HG02938 (cell line): Measurements from ENCODE around the gene NELL1.
"Not testable (repeated sequence)": the region's sequence is repeated elsewhere in the genome, so short reads cannot be mapped to it uniquely, and the experiment has no call there.

ENCODE experiments used
- ATAC-seq: cut with Tn5 transposase; IDR thresholded peaks from one replicate; pipeline ENCODE4 v1.9.1; 2021; ENCODE audit warnings: mild to moderate bottlenecking, moderate library complexity; ENCODE audit not compliant: unreplicated experiment

The NELL1 gene

DNA sequence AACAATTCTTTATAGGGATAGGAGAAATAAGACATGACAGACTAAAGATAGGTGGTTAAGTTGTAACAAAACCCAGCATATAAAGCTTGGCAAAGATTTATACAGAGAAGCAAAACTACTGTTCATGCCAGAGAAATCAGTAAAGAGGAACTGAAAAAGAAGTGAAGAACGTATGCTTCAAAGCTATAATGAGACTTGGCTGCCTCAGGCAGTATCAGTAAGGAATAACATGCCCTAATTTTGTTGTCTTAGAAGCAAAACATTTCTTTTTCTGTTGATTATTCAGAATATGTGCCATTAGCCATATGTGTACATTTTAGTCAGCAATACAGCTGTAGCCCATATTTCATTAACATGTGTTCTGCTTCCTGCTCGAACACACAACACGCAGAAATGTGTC, 403.2 kb downstream of the NELL1 start:
- ATAC-seq: no peak

DNA sequence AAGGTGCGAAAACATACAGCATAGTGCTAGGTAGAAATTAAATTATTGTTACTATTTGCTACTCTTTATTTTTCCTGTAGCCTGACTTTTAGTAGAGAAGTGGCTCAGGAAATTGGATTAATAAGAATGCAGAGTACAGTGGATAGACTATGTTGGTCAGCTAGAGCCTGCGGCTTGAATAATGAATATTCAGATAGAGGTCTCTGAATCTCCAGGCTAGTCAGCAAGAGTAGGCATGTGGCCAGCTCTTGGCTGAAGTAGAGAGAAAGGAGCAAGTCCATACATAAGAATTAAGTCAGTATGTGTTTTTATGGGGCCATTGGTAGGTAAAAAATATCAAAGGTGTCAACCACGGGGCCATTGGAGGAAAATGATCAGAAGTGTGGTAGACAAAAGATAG, 413.5 kb downstream of the NELL1 start:
- no peak for ATAC-seq

DNA sequence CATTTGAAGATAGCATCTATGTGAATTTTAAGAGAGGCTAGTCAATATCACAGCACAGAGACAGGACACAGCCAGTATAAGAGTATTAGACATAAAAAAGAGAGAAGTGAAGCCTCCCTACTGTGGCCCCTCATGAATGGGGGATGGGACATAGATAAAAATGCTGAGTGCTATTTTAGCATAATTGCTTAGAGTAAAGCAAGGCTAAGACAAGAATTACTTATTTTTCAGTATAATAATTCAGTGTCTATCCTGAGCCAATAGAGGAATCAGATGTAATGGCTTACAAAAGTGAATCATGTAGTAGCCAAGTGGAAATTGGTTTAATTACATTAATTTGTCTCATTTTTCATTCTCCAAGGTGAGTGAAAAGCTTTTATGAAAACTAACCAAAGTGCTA, 419.5 kb downstream of the NELL1 start:
- ATAC-seq: no peak

DNA sequence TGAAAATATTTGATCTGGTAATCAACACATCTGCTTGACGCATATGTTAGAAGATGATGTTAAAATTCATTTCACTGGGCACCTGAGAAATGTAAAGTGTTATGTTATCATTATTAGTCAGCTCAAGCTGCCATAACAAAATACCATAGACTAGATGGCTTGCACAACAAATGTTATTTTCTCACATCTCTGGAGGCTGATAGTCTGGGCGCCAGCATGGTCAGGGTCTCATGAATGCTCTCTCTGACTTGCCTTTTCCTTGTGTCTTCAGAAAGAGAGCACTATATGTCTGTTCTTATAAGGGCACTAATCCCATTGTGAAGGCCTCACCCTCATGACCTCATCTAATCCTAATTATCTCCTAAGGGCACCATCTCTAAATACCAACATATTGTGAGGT, 435.3 kb downstream of the NELL1 start:
- ATAC-seq: no peak

DNA sequence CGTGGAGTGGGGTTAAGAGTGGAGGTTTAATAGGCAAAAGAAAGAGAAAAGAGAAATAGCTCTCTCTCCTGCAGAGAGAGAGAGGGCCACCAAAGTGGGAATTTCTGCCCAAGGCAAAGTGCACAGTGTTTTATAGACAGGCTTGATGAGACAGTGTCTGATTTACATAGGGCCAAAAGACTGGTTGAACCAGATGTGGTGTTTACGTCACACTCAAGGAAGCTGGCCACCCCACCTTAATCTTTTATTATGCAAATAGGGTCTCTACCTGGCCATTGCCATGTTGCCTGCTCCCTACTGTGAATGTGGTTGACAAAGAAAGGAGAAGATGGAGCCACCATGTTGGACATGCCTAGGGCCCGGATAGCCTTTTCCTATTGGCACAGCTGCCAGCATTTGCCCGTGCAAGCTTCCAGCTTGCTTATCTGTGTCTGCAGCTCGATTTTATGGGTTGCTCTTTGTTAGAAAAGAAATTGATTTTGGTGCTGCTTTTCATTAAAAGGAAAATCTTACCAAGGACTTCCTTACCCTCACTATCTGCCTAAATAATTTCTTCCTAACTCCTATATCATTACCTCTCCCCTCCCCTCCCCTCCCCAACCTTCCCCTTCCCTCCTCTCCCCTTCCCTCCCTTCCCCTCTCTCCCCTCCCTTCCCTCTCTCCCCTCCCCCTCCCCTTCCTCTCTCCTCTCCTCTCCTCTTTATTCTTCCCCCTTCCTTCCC, 436.0 kb downstream of the NELL1 start:
- no peak for ATAC-seq

DNA sequence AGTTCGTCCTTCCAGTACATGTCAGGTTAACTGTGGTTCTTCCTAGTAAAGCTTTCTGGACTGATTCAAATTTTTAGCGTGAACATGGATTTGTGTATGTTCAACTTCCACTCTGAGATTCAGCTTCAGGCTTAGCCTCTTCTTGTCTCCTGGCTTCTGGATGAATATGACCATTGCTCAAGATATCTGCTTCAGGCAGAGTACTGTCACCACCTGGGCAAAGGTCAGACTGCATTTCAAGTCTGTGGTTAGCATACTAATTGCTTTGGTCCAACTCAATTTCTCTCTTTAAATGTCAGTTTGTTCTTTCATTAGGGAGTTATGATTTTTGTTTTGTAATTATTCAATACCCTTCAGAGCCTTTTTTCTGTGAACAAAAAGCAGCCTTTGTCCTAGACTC, 440.0 kb downstream of the NELL1 start:
- ATAC-seq: no peak

DNA sequence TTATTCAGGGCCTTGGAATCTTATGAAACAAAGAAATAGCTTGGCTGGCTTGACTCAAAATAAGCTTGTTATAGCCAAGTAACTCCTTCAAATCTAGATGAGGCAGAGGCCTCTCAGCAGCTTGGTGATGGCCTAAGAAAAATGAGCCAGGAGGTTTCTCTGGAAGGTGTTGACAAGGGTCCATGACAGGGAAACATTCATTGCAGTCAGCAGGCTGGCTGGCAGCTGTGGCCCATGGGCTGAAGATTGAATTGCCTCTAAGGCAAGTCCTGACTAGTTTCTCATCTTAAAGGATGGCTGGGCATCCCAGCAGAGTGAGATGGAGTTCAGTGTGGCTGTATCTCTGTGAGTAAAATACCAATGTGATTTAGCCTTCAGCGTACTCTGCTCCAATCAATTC, 441.0 kb downstream of the NELL1 start:
- no peak for ATAC-seq

DNA sequence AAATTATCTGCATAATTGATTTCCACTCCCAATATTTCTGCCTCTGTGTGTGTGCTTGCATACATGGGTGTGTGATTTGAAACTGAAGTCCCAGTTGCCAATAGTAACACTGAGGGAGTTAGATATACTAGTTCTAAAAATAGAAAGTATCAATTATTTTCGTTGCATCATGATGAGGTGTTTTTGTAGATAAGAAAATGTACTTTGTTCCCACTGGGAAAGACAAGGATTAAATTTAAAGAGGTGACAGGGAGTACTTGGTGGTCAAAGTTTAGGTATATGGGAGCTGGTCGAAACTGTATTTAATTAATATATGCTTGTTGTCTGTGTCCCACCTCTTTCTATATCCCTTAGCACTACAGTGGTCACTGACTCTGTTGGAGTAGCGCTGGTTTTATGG, 444.5 kb downstream of the NELL1 start:
- ATAC-seq: no peak

DNA sequence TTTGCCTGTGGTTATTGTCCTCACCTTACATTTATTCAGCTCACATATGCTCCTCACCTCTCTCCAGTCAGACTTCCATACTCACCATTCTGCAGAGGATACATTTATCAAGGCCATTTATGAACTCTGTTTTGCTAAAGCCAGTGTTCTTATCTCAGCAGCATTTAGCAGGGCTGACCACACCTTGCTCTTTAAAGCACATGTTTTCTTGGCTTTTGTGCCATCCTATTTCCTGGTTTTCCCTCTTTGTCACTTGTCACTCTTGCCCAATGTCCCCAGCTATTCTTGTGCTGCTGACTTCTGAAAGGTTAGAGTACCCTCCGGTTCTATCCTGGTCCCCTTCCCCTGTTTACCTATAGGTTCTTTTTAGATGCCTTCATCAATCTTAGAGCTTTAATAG, 446.6 kb downstream of the NELL1 start:
- no peak for ATAC-seq

DNA sequence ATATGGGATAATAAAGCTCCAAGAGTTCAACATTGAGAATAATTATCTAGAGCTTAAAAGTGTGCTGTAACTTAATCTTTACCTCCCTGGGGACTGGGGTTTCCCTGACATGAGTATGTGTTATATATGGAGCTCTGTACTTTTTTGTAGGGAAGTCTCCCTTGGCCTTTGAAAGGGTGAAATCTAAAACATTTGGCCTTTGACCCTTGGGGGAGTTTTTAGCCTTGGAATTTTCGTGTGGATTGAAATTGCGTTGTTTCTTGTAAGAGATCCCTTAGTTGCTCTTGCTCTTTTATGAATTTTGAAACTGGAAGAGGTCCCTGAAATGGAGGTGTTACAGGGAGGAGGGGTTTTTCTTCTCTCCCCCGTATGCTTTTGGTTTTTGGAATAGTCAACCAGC, 450.0 kb downstream of the NELL1 start:
- ATAC-seq: no peak

DNA sequence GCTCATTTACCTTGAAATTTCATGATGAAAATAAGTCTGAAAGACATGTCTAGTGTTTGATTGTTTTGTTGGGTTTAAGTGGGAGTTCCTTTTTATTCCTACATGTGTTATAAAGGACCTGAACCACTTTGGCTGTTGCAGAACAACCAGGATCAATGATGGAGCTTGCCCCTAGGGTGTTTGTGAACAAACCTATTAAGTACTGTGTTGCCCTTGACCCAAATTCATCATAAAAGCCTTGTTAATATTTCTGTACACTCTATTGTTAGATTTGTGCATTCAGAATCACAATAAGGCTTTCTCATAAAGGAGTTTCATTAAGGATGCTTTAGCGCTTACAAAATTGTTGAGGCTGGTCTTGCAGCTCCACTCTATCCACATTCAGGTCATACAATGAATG, 452.6 kb downstream of the NELL1 start:
- ATAC-seq: no peak

DNA sequence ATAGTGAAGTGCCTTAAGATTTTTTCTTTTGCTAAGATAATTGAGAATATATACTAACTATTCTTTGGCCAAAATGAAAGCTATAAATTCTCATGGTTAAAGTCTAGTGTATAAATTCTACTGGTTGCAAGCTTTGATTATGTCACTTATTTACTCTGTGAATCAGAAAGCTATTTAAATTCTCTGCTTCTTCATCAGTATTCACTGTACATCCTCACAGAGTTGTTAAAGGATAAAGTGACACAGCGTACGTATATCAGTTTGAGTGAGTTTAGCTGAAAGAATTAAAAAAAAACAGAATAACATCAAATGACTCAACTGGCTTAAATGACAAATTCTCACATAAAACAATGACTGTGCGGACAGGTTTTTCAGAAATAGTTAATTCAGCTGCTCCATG, 453.1 kb downstream of the NELL1 start:
- no peak for ATAC-seq

DNA sequence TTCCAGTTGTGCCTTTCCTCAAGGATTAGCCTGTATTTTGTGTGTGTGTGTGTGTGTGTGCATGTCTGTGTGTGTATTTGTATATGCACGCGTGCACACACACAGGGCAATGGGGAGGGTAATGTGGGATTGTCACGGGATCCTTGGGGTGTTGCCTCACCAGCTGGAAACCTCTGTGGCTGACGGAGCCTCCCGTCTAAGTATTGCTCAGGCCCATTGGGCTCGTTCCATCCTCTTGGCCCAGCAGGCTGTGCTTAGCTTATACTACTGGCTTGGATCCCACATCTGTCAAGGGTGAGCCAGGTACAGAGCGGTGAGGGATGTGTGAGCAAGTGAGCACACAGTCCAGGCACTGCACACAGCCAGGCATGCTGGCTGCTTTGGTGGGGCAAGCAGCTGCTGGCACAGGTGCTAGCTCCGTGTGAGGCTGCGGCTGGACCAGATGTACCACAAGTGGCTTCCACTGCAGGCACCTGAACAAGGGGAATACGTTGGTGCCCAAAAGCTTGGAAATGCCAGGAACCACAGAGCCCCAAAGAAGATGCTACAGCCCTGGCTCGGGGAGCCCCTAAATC, 462.8 kb downstream of the NELL1 start:
- no peak for ATAC-seq

DNA sequence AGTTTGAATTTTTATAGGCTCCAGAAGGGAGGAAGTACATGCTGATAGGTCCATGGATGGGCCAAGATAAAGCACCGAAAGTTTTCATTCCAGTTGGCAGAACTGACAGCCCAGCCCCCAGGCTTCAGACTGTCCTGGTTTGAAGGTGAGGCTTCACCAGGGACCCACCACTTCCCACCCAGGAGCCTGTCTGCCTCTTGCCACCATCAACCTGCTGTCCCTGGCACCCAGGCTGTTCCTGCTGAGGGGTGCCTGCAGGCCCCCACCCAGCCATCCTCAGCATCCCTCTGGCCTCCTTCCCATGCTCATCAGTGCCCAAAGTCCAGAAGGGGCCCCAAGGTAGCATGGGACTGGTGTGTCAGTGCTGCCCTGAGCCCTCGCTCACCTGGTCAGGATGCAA, 463.9 kb downstream of the NELL1 start:
- ATAC-seq: no peak

DNA sequence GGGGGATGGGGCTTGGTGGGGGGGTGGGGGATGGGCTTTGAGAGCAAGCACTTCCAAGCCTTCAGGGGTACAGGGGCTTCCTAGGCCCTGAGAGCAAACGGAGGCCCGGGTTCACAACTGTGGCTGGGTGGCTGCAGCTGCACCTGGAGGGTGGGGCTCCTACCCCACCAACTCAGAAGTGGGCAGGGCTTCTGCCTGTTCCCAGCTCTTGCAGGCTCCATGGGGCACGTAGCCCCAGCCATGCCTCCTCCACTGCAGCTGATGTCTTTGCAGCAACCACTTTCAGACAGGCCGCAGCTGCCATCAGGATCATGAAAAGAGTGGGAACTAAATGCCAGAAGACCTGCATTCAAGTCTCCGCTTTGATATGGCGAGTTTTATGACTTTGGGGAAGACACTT, 464.3 kb downstream of the NELL1 start:
- no peak for ATAC-seq

DNA sequence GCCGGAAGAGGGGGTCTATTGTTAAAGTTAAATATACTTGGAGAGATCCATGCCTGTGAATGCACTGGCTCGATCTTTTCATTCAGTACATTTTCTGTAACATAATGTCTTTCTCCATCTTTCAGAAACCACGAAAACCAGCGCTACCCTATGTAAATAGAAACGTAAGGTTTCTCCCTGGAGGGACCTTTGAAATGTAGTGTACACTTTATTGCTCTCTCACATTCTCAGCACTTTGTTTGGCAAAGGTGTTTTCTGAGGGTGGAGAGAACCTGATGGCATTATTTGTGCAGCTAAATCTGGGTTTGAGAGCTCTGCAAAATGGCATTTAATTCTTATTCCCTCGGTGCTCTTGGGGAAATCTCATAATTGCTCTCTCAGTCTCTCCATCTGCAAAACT, 468.4 kb downstream of the NELL1 start:
- ATAC-seq: no peak

DNA sequence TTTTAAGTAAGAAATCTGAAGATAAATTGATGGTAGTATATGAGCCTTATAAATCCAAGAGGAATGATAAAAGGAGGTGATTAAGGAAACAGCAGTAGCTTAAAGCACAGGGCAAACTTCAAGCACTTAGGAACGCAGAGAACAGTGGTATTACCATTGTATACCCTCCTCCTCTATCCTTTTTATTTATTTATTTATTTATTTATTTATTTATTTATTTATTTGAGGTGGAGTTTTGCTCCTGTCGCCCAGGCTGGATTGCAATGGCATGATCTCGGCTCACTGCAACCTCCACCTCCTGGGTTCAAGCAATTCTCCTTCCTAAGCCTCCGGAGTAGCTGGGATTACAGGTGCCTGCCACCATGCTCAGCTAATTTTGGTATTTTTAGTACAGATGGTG, 472.2 kb downstream of the NELL1 start:
- not testable (repeated sequence) for ATAC-seq

DNA sequence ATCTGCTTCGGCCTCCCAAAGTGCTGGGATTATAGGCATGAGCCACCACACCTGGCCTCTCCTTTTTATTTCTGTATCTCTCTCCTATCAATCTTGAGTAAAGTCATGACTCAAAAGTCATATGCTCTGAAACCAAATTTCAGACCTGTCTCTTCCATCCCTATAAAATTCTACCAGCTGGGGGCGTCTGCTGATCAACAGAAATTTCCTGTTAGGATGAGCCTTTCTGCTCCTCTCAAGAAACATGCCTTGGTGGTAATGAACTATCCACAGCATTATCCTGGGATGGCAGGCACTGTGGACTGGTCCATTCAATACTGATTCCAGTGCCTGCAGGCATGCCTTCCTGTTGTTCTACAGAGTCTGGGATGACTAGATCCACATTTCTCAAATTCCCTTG, 472.6 kb downstream of the NELL1 start:
- no peak for ATAC-seq

DNA sequence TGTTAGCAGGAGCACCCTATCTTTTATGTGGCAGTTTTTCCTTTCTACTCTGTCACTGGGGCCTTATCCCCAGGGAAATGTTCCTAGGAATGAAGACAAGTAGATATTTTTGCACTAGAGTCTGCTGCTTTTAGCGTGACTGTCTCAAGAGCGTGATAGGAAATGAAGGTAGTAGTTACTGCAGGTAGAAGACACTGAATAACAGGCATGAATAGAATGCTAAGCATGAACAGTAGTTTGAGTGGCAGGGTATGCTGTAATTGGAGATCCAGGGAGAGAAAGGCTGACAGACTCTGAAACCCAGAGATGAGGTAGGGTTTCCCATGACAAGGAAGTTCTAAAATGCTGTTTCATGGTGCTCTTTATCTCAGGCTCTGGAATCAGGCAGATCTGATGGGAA, 475.1 kb downstream of the NELL1 start:
- ATAC-seq: no peak

DNA sequence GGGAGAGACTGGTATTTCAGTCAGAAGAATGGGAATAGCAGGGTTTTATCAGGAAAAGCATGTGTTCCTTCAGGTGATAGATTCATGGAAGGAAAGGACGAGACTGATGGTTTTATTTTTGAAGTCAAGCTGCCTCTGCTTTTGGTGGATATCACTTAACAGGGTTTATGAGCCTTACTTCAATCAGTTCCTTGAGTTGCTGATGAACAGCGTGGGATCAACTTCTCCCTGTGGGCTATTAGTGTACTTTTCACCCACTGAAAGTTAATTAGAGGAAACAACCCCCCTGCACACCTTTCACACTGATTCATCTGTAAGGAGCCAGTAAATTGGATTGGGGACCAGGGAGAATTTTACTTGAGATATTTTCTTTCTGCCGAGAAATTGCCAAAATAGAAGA, 479.0 kb downstream of the NELL1 start:
- no peak for ATAC-seq

DNA sequence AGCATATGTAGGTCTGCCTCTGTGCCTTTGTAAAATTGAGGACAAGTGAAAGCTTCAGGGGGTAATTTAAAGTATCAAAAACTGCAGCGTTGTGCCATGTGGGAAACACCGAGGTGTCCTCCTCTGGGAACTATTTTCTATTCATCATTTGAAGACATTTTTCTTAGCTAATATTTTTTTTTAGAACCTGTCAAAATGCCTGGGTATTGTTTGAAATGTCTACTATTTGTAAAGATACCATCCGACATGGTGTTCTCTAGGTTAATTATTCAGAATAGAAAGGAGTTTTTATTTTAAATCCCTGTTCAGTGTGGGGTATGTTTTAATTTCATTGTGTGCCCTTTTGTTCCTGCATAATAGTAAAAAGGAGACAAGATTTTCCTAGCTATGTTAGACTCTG, 490.8 kb downstream of the NELL1 start:
- ATAC-seq: no peak

DNA sequence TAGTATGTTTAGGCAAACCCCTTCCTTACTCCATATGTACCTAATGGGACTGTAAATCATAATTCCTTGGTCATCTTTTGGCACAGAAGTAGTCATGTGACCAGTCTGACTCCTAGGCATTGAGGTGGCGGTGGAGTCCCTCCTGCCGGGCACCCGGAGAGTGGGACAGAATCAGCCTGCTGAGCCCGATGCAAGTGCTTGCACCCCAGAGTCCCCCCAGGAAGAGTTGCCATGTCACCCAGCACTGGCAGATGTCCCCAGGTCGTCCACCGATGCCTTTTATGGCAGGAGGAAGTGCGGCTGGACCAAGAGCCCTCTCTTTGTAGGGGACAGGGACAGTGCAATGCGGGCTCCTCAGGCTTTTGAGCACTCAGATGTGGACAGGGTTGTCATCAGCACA, 500.3 kb downstream of the NELL1 start:
- no peak for ATAC-seq

DNA sequence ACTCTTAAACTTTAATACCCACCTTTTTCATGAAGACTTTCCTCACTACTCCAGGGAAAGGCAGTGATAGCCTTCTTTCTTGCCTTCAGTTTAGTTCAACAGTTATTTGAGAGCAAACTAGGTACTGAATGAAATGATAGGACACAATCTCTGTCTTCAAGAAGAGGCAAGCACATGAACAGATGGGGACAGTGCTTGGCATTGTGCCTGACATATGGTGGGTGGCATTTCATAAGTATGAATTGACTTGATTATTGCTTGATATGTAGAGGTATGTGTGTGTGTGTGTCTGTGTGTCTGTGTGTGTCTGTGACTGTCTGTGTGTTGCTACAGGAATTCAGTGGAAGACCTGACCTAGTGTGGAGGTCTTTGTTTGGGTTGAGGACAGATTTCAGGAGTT, 504.1 kb downstream of the NELL1 start:
- no peak for ATAC-seq
